ENCODE measurements around the gene CITED4.

The CITED4 gene

DNA sequence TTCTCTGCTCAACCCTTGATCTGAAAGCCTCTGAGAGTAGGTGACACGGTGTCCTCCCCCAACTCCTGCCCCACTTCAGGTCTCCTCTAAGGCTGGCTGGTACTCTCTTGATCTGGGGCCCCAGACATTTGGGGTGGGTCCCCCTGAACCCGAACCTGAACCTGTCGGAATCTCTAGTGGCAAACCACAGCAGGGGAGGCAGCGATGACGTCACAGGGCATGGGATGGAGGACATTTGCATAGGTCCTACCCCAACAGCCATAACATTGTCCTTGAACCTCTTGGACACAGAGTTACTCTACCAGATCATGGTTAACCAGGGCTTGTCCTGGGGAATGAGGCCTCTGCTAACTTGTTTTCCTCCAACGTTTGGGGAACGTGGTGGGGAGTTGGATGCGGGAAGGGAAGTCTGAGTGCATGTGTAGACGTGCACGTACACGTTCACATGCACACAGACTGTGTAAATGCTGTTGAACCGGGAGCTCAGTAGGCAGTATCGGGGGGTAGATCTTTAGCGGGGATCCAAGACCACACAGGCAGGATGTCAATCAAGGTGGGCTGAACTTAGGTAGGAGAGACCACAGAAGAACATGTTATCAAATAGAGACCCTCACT is 32.4 kb downstream of the CITED4 start:
- H3K9me3 ChIP-seq (ENCODE audit: control insufficient read depth in 1 of 2, low read length in 2 of 2), result no peaks in the 10 kb centered on the region
- H3K36me3 ChIP-seq (ENCODE audit: control insufficient read depth in 1 of 2, insufficient read depth in 2 of 2, low read length in 2 of 2), result peaks cover 0 to 29% of the 10 kb centered on the region in 2 donors
- H3K27me3 ChIP-seq (ENCODE audit: low read depth, low read length), result no peaks in the 10 kb centered on the region
- no peak overlapping the region for H3K4me3 ChIP-seq (ENCODE audit: low read depth in 1 of 2, low read length in 2 of 2)
- H3K27ac ChIP-seq (ENCODE audit: low read length), result no peak overlapping the region
- peaks cover 0 to 7% of the 10 kb centered on the region in 2 donors for H3K4me1 ChIP-seq (ENCODE audit: control insufficient read depth in 1 of 2, insufficient read depth in 2 of 2, low read length in 2 of 2)

DNA sequence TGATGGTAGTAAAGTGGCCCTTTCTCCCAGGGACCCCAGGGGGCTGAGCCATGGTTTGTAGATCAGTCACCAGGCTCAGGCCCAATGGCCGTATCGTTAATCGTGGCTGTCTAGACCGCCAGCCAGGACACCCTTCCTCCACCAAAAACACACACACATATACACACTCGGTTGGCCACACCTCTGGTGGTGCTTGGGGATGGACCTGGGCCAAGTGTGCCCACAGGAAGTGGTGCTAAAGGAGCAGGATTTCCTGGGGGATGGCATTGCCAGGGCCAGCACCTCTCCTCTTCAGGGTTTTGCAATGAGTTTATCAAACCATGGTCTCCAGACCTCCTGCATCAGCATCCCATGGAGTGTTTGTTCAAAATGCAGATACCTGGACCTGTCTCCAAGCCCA is 36.2 kb downstream of the CITED4 start:
- H3K27me3 ChIP-seq (ENCODE audit: low read depth, low read length), result no peaks in the 10 kb centered on the region
- no peaks in the 10 kb centered on the region for H3K9me3 ChIP-seq (ENCODE audit: control insufficient read depth in 1 of 2, low read length in 2 of 2)
- H3K36me3 ChIP-seq (ENCODE audit: control insufficient read depth in 1 of 2, insufficient read depth in 2 of 2, low read length in 2 of 2), result peaks cover 0 to 16% of the 10 kb centered on the region in 2 donors
- H3K4me1 ChIP-seq (ENCODE audit: control insufficient read depth in 1 of 2, insufficient read depth in 2 of 2, low read length in 2 of 2), result peaks cover 0 to 17% of the 10 kb centered on the region in 2 donors
- no peak overlapping the region for H3K4me3 ChIP-seq (ENCODE audit: low read depth in 1 of 2, low read length in 2 of 2)
- no peak overlapping the region for H3K27ac ChIP-seq (ENCODE audit: low read length)

DNA sequence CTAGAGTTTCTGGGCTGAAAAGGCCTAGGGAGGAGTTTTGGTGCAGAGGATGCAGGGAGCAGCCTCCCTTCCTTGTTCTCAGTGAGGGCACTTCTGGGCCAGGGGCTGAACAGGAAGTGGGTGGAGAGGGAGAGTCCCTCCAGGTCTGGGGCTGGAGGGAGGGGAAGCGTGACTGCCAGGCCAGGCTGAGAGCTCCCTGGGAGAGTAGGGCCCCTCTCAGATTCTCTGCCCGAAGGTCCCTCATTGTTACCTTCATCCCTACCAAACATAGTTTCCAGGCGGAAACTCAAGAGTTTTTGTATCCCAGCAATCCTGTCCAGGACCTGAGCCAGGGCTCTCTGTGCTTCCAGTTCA is 36.8 kb downstream of the CITED4 start:
- Histone ChIP-seq H3K9me3 (ENCODE audit: control insufficient read depth in 1 of 2, low read length in 2 of 2) (no peaks in the 10 kb centered on the region), H3K4me1 (ENCODE audit: control insufficient read depth in 1 of 2, insufficient read depth in 2 of 2, low read length in 2 of 2) (peaks cover 0 to 17% of the 10 kb centered on the region in 2 donors), H3K27me3 (ENCODE audit: low read depth, low read length) (no peaks in the 10 kb centered on the region), H3K4me3 (ENCODE audit: low read depth in 1 of 2, low read length in 2 of 2) (no peak overlapping the region), H3K27ac (ENCODE audit: low read length) (no peak overlapping the region), H3K36me3 (ENCODE audit: control insufficient read depth in 1 of 2, insufficient read depth in 2 of 2, low read length in 2 of 2) (peaks cover 0 to 12% of the 10 kb centered on the region in 2 donors)

DNA sequence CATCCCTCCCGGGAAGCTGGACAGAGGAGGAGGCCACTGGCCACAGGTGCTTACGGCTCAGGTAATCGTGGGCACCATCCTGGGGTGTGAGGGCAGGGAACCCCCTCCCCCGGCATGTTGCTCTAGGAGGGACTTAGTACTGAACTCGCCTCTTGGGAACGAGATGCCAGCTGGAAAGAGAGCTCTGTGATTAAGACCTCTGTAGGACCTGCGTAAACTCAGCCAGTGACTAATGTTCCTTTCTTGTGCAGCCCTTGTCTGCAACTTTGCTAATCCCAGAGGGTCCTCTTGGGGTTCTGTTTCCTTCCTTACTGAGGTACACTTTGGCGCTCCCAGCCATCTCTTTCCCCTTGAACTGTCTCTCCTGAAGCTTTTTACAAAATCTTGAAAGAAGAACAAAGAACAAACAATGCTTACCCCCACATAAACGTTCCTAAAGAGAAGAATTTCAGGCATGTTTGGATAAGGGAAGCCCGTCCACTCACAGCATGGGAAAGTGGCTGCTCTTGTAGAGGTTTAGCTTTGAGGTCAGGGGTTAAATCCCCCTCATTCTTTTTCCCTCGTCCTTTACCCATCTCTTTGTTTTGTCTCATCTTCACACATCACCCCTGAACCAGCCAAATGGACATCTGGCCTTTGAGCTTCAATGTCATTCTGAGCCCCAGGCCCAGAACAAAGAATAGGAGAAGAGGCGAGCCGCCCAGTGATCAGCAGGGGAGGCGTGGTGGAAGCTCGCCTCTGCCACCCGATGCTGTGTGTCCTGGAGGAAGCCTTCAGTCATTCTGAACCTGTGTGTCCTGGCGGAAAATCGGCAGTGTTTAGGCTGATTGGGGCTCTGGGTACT is 37.4 kb downstream of the CITED4 start:
- no peak overlapping the region for H3K27ac ChIP-seq (ENCODE audit: low read length)
- no peaks in the 10 kb centered on the region for H3K9me3 ChIP-seq (ENCODE audit: control insufficient read depth in 1 of 2, low read length in 2 of 2)
- H3K4me3 ChIP-seq (ENCODE audit: low read depth in 1 of 2, low read length in 2 of 2), result no peak overlapping the region
- H3K36me3 ChIP-seq (ENCODE audit: control insufficient read depth in 1 of 2, insufficient read depth in 2 of 2, low read length in 2 of 2), result peaks cover 0 to 14% of the 10 kb centered on the region in 2 donors
- H3K4me1 ChIP-seq (ENCODE audit: control insufficient read depth in 1 of 2, insufficient read depth in 2 of 2, low read length in 2 of 2), result peaks cover 0 to 17% of the 10 kb centered on the region in 2 donors
- no peaks in the 10 kb centered on the region for H3K27me3 ChIP-seq (ENCODE audit: low read depth, low read length)

DNA sequence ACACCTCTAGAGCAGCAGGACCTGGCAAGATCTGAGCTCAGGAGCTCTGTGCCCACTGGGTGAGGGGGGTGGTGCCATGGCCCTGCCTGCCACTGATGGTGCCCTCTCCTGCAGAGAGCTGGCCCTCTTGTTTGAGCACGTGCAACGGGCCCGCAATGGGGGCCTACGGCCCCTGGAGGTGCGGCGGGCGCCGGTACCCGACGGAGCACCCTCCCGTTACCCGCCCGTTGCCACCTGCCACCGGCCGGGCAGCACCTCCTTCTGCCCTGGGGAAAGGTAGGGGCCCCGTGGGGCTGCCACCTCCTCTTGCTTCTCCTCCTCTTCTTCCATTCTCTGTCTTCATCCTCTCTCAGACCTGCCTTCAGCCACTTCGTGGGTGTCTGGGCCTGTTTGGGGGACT is 38.2 kb downstream of the CITED4 start:
- peaks cover 0 to 17% of the 10 kb centered on the region in 2 donors for H3K4me1 ChIP-seq (ENCODE audit: control insufficient read depth in 1 of 2, insufficient read depth in 2 of 2, low read length in 2 of 2)
- no peak overlapping the region for H3K27ac ChIP-seq (ENCODE audit: low read length)

DNA sequence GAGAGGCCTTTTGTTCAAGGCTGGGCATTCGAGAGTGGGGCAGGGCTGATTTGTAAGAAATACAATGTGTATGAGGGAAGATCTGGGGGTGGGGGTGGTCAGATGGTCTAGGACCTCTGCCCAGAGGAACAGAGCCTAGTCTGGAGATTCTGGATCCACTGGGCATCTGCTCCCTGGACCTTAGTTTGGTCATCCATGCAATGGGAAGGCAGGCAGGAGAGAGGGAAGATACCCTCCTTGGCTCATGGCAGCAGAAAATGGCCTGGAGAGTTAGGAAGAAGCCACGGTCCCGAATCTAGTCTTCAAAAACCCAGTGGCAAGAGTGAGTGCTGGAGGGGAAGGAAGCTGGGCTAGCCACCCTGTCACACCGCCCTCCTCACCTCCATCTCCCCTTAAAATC is 38.8 kb downstream of the CITED4 start:
- Histone ChIP-seq H3K27ac (ENCODE audit: low read length) (no peak overlapping the region), H3K4me3 (ENCODE audit: low read depth in 1 of 2, low read length in 2 of 2) (no peak overlapping the region), H3K27me3 (ENCODE audit: low read depth, low read length) (no peaks in the 10 kb centered on the region), H3K36me3 (ENCODE audit: control insufficient read depth in 1 of 2, insufficient read depth in 2 of 2, low read length in 2 of 2) (peaks cover 0 to 14% of the 10 kb centered on the region in 2 donors), H3K4me1 (ENCODE audit: control insufficient read depth in 1 of 2, insufficient read depth in 2 of 2, low read length in 2 of 2) (peaks cover 0 to 19% of the 10 kb centered on the region in 2 donors), H3K9me3 (ENCODE audit: control insufficient read depth in 1 of 2, low read length in 2 of 2) (no peaks in the 10 kb centered on the region)

More for the DNA sequence above, 38.2 kb downstream of the CITED4 start:
- Histone ChIP-seq H3K36me3 (ENCODE audit: control insufficient read depth in 1 of 2, insufficient read depth in 2 of 2, low read length in 2 of 2) (peaks cover 0 to 14% of the 10 kb centered on the region in 2 donors), H3K4me3 (ENCODE audit: low read depth in 1 of 2, low read length in 2 of 2) (no peak overlapping the region), H3K27me3 (ENCODE audit: low read depth, low read length) (no peaks in the 10 kb centered on the region), H3K9me3 (ENCODE audit: control insufficient read depth in 1 of 2, low read length in 2 of 2) (no peaks in the 10 kb centered on the region)

DNA sequence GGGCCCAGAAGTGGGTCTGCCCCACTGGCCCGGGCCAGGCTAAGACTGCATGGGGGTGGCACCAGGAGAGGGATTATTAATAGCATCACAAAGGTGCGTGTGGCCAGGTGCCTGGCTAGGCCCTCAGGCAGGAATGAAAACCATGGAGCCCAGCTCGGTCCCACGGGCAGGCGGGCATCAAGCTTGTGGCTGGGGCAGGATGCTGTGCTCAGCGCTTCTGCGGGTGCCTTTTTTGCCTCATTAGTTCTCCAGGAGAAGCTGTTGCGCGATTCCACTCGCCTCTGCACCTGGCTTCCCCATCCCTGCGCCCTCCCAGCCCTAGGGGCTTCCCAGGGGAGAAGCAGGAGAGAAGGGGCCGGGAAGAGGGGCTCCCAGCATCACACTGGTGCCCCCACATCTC is 39.3 kb downstream of the CITED4 start:
- Histone ChIP-seq H3K4me1 (ENCODE audit: control insufficient read depth in 1 of 2, insufficient read depth in 2 of 2, low read length in 2 of 2) (peaks cover 0 to 24% of the 10 kb centered on the region in 2 donors), H3K27me3 (ENCODE audit: low read depth, low read length) (no peaks in the 10 kb centered on the region), H3K9me3 (ENCODE audit: control insufficient read depth in 1 of 2, low read length in 2 of 2) (no peaks in the 10 kb centered on the region), H3K36me3 (ENCODE audit: control insufficient read depth in 1 of 2, insufficient read depth in 2 of 2, low read length in 2 of 2) (peaks cover 0 to 14% of the 10 kb centered on the region in 2 donors), H3K4me3 (ENCODE audit: low read depth in 1 of 2, low read length in 2 of 2) (no peak overlapping the region), H3K27ac (ENCODE audit: low read length) (no peak overlapping the region)

DNA sequence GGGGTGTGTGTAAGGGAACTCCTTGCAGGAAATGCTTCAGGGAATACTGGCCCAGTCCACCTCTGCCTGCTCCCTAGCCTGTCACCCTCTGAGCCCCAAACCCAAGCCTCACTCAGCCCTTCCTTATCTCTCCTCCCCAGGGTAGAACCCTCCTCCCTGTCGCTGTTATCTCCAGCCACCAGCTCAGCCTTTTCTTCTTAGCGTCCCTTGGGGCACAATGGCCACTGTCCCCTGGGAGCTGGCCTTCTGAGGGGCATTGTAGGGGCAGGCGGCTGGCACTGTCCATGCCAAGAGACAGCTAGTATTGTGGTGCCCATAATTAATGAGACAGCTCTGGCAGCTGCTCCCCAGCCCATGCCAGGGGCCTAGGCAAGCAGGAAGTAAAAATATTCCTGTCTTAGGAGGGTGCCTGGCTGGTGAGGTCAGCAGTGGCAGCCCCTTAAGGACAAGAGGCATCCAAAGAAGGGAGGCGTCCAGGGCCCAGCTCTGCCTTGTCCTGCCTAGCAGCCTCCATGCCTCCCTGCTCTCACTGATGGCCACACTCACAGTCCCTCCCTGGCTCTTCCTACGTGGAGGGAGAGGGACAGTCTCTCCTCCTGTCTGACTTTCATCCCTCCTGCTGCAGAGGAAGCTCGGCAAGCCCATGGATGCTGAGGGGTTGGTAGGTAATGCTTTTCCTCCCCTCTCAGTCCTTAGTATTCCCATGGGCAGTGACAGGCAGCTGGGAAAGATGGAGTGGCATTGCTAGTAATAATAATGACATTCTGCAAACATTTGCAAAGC is 41.1 kb downstream of the CITED4 start:
- no peak overlapping the region for H3K27ac ChIP-seq (ENCODE audit: low read length)

DNA sequence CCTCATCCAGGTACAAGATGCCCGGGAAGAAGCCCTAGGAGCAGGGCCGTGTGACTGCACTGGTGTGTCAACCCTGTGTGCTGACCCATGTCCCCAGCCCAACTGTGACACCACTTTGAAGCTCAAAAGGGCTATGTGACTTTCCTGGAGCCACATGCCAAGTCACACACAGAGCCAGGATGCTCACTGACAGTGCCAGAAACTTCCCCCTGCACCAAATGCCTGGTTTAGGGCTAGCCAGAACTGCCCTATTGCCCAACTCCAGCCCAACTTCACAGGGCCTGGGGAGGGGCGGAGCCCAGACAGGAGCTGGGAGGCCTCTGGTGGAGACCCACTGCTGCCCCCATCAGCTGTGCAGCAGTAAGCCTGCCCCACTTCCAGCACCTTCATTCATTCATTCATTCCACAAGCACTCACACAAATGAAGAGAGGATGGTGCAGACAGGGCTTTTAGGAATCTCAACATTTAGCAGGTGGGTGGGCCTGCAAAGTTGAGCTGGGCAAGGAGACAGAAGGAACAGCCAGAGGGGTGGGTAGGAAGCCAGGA is 41.8 kb downstream of the CITED4 start:
- Histone ChIP-seq H3K27ac (ENCODE audit: low read length) (no peak overlapping the region), H3K4me1 (ENCODE audit: control insufficient read depth in 1 of 2, insufficient read depth in 2 of 2, low read length in 2 of 2) (peaks cover 0 to 26% of the 10 kb centered on the region in 2 donors), H3K4me3 (ENCODE audit: low read depth in 1 of 2, low read length in 2 of 2) (no peak overlapping the region), H3K27me3 (ENCODE audit: low read depth, low read length) (no peaks in the 10 kb centered on the region), H3K9me3 (ENCODE audit: control insufficient read depth in 1 of 2, low read length in 2 of 2) (no peaks in the 10 kb centered on the region), H3K36me3 (ENCODE audit: control insufficient read depth in 1 of 2, insufficient read depth in 2 of 2, low read length in 2 of 2) (peaks cover 0 to 5% of the 10 kb centered on the region in 2 donors)

More for the DNA sequence above, 41.1 kb downstream of the CITED4 start:
- peaks cover 0 to 5% of the 10 kb centered on the region in 2 donors for H3K36me3 ChIP-seq (ENCODE audit: control insufficient read depth in 1 of 2, insufficient read depth in 2 of 2, low read length in 2 of 2)
- no peaks in the 10 kb centered on the region for H3K27me3 ChIP-seq (ENCODE audit: low read depth, low read length)
- peaks cover 0 to 27% of the 10 kb centered on the region in 2 donors for H3K4me1 ChIP-seq (ENCODE audit: control insufficient read depth in 1 of 2, insufficient read depth in 2 of 2, low read length in 2 of 2)
- H3K9me3 ChIP-seq (ENCODE audit: control insufficient read depth in 1 of 2, low read length in 2 of 2), result no peaks in the 10 kb centered on the region
- no peak overlapping the region for H3K4me3 ChIP-seq (ENCODE audit: low read depth in 1 of 2, low read length in 2 of 2)

DNA sequence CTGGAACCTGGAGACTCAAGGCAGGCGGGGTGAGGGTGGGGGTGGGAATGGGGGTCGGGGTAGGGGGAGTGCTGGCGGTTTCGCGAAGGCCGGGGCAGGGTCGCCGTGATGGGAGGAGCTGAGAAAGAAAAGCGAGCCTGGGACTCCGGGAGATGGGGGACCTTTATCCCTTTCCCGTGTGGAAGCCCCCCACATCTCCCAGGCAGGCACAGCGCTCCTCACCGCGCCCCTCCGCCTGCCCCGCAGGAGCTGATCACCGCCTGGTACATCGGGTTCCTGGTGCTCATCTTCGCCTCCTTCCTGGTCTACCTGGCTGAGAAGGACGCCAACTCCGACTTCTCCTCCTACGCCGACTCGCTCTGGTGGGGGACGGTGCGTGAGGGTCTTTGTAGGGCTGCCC is 43.1 kb downstream of the CITED4 start:
- Histone ChIP-seq H3K9me3 (ENCODE audit: control insufficient read depth in 1 of 2, low read length in 2 of 2) (no peaks in the 10 kb centered on the region), H3K27me3 (ENCODE audit: low read depth, low read length) (no peaks in the 10 kb centered on the region), H3K36me3 (ENCODE audit: control insufficient read depth in 1 of 2, insufficient read depth in 2 of 2, low read length in 2 of 2) (peaks cover 0 to 5% of the 10 kb centered on the region in 2 donors), H3K27ac (ENCODE audit: low read length) (no peak overlapping the region), H3K4me3 (ENCODE audit: low read depth in 1 of 2, low read length in 2 of 2) (no peak overlapping the region), H3K4me1 (ENCODE audit: control insufficient read depth in 1 of 2, insufficient read depth in 2 of 2, low read length in 2 of 2) (peaks cover 0 to 14% of the 10 kb centered on the region in 2 donors)

All from muscle layer of duodenum (tissue), 2 donors.